ENCODE results near the gene DOCK10.

The DOCK10 gene

DNA sequence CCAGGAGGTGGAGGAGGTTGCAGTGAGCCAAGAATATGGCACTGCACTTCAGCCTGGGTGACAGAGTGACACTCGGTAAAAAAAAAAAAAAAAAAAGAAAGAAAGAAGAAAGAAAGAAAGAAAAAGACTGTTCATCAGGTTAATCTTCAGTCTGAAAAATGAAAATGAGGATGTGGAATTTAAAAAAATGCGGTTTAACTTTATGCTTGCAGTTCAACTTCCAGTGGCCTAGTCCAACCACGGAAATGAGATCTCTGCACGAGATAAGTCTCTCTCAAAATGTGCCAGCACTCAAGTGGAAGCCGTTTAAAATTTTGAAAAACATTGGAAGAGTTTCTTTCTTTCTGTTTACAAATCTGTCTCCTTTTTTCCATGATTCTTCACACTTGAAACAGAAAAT is 112.1 kb downstream of the DOCK10 start (continued):
- TF ChIP-seq TSHZ2 (CRISPR knock-in tag; IDR thresholded peaks at IDR 0.05) (no peak), CREB5 (CRISPR knock-in tag; IDR thresholded peaks at IDR 0.05; ENCODE audit: low read depth) (no peak), GLIS3 (CRISPR knock-in tag; IDR thresholded peaks at IDR 0.05) (no peak), ARNTL (CRISPR knock-in tag; IDR thresholded peaks at IDR 0.05; ENCODE audit: borderline replicate concordance, low read depth) (no peak)

DNA sequence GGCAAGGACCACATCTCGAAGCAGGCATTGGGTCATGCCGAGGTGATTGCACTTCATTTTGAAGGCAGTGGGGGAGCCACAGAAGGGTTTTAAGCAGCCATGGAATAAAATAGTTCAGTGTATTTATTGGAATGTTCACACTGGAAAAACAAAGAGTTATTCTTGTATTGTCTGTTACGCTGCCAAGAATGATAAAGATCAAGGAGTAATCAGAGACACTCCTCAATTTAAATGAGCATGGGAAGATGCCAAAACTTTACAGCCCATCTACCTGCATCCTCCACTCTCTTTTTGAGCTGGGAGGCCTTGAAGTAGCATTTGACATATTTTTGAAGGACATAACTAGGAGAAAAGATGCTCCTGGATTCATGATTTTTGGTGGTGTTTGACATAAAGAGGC is 112.8 kb downstream of the DOCK10 start:
- no peak for TF ChIP-seq CSRNP3 (CRISPR knock-in tag; IDR thresholded peaks at IDR 0.05)
- no peak for TF ChIP-seq ESRRG (CRISPR knock-in tag; IDR thresholded peaks at IDR 0.05)
- no peak for TF ChIP-seq ZC3H10 (CRISPR knock-in tag; IDR thresholded peaks at IDR 0.05)
- no peak for ATAC-seq

- no peak for TF ChIP-seq ZFP3 (CRISPR knock-in tag; IDR thresholded peaks at IDR 0.05)
- no peak for TF ChIP-seq CSDC2 (CRISPR knock-in tag; IDR thresholded peaks at IDR 0.05)
- TF ChIP-seq BACH2 (CRISPR knock-in tag; IDR thresholded peaks at IDR 0.05; ENCODE audit: borderline replicate concordance), result no peak
- TF ChIP-seq PPARA (CRISPR knock-in tag; IDR thresholded peaks at IDR 0.05; ENCODE audit: borderline replicate concordance), result no peak
- TF ChIP-seq POU6F1 (CRISPR knock-in tag; IDR thresholded peaks at IDR 0.05; ENCODE audit: borderline replicate concordance, low read depth), result no peak
- TF ChIP-seq OSR1 (CRISPR knock-in tag; IDR thresholded peaks at IDR 0.05), result no peak
- TF ChIP-seq ZNF70 (CRISPR knock-in tag; IDR thresholded peaks at IDR 0.05), result no peak
- TF ChIP-seq ISL1 (CRISPR knock-in tag; IDR thresholded peaks at IDR 0.05), result no peak
- TF ChIP-seq ZNF8 (CRISPR knock-in tag; IDR thresholded peaks at IDR 0.05), result no peak
- no peak for TF ChIP-seq CSRNP3 (CRISPR knock-in tag; IDR thresholded peaks at IDR 0.05)
- TF ChIP-seq, protein P1, sequence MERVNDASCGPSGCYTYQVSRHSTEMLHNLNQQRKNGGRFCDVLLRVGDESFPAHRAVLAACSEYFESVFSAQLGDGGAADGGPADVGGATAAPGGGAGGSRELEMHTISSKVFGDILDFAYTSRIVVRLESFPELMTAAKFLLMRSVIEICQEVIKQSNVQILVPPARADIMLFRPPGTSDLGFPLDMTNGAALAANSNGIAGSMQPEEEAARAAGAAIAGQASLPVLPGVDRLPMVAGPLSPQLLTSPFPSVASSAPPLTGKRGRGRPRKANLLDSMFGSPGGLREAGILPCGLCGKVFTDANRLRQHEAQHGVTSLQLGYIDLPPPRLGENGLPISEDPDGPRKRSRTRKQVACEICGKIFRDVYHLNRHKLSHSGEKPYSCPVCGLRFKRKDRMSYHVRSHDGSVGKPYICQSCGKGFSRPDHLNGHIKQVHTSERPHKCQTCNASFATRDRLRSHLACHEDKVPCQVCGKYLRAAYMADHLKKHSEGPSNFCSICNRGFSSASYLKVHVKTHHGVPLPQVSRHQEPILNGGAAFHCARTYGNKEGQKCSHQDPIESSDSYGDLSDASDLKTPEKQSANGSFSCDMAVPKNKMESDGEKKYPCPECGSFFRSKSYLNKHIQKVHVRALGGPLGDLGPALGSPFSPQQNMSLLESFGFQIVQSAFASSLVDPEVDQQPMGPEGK (CRISPR knock-in tag; IDR thresholded peaks at IDR 0.05; ENCODE audit: borderline replicate concordance), result no peak
- TF ChIP-seq RARB (CRISPR knock-in tag; IDR thresholded peaks at IDR 0.05), result no peak
- TF ChIP-seq ARNTL (CRISPR knock-in tag; IDR thresholded peaks at IDR 0.05; ENCODE audit: borderline replicate concordance, low read depth), result no peak
- no peak for TF ChIP-seq GLIS3 (CRISPR knock-in tag; IDR thresholded peaks at IDR 0.05)
- TF ChIP-seq ZC3H10 (CRISPR knock-in tag; IDR thresholded peaks at IDR 0.05), result no peak
- no peak for TF ChIP-seq TCF4 (CRISPR knock-in tag; IDR thresholded peaks at IDR 0.05; ENCODE audit: borderline replicate concordance)
- TF ChIP-seq ESRRG (CRISPR knock-in tag; IDR thresholded peaks at IDR 0.05), result no peak
- no peak for ATAC-seq
These were observed 114.6 kb downstream of the DOCK10 start for GRCh38 chr2:224927646-224928173.
